Activated T-cell treated with anti-CD3 and anti-CD28 coated beads for 24 hours (primary cell): ENCODE data around the gene CTNNA3.

ENCODE experiments used
- DNase-seq: peaks from one replicate; pipeline ENCODE4 v3.0.0-alpha.2; 2020; ENCODE audit warnings: low read depth

Gene CTNNA3

DNA sequence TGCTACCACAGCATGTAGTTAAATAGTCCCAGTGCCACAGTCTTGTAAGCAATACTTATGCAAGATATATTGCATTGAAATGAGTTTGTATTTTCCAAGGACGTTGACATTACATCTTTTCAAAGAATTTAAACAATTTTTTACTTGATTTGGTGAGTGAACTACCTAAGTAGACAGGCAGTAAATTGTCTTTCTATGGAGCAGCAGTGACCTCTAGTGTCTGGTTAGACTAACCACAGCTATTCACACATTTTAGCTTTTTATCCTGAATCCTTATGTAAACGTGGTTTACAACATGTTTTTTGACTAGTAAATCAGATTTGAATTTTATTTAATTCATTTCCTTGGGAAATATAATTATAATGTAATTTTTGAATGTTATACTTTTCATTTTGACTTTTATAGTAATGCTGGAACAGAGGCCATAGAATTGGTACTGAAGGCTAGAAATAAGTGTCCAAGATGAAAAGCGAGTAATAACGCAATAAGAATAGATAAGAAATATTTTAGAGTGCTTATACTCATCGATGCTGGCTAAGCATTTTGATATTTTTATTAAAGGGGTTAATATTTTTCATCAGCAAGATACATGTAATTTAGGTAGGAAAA is 764.6 kb downstream of the CTNNA3 start:
- DNase-seq: no peak

DNA sequence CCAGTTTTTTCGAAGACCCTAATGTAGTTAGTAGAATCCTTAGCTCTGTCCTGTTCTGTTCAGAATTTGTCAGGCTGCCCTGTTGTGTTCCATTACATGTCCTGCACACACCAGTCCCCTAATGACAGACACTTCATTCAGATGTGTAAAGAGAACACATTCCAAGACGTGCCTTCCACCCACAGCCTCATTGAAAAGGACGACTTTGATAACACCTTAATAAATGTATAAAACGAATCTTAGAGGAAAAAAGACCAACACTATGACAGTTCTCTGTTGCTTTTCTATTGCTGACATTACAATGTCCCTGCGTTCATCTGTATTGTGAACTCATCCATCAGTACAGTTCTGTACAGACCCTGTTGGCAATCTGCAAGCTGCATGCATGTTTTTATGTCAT is 766.6 kb downstream of the CTNNA3 start:
- DNase-seq: no peak

DNA sequence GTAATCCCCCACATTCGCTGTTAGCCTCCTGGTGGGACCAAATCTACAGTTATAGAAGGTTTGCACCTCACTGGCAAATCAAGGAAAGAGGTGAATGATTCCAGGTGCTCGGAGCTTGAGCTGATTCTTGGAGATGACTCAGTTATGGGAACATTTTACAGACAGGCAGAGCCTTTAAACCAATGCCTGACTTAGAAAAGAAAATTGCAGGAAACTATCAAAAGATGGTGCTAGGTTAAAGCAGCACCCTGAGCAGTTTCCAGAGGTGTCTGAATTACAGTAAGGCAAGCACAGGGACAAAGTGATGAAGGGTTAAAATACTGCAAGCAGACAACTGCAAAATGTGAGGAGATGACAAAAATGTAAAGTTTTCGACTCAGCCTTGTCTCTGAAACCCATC is 767.2 kb downstream of the CTNNA3 start:
- DNase-seq: no peak

DNA sequence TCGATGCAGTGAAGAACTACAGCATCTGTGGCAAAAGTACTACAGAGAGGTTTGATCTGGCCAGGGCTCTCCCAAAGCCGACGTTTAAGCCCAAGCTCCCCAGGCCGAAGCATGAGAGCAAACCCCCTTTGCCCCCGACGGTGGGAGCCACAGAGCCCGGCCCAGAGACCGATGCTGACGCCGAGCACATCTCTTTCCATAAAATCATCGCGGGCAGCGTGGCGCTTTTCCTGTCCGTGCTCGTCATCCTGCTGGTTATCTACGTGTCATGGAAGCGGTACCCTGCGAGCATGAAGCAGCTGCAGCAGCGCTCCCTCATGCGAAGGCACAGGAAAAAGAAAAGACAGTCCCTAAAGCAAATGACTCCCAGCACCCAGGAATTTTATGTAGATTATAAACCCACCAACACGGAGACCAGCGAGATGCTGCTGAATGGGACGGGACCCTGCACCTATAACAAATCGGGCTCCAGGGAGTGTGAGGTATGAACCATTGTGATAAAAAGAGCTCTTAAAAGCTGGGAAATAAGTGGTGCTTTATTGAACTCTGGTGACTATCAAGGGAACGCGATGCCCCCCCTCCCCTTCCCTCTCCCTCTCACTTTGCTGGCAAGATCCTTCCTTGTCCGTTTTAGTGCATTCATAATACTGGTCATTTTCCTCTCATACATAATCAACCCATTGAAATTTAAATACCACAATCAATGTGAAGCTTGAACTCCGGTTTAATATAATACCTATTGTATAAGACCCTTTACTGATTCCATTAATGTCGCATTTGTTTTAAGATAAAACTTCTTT is 767.8 kb downstream of the CTNNA3 start:
- no peak for DNase-seq

DNA sequence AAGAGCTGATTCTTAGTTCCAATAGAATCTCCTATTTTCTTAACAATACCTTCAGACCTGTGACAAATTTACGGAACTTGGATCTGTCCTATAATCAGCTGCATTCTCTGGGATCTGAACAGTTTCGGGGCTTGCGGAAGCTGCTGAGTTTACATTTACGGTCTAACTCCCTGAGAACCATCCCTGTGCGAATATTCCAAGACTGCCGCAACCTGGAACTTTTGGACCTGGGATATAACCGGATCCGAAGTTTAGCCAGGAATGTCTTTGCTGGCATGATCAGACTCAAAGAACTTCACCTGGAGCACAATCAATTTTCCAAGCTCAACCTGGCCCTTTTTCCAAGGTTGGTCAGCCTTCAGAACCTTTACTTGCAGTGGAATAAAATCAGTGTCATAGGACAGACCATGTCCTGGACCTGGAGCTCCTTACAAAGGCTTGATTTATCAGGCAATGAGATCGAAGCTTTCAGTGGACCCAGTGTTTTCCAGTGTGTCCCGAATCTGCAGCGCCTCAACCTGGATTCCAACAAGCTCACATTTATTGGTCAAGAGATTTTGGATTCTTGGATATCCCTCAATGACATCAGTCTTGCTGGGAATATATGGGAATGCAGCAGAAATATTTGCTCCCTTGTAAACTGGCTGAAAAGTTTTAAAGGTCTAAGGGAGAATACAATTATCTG is 768.6 kb downstream of the CTNNA3 start:
- DNase-seq: no peak

DNA sequence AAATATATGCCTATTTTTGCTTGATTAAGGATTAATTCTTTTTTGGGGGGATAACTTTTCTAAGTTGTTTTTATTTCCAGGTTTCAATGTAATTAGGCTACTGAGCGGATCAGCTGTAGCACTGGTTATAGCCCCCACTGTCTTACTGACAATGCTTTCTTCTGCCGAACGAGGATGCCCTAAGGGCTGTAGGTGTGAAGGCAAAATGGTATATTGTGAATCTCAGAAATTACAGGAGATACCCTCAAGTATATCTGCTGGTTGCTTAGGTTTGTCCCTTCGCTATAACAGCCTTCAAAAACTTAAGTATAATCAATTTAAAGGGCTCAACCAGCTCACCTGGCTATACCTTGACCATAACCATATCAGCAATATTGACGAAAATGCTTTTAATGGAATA is 769.2 kb downstream of the CTNNA3 start:
- DNase-seq: no peak

DNA sequence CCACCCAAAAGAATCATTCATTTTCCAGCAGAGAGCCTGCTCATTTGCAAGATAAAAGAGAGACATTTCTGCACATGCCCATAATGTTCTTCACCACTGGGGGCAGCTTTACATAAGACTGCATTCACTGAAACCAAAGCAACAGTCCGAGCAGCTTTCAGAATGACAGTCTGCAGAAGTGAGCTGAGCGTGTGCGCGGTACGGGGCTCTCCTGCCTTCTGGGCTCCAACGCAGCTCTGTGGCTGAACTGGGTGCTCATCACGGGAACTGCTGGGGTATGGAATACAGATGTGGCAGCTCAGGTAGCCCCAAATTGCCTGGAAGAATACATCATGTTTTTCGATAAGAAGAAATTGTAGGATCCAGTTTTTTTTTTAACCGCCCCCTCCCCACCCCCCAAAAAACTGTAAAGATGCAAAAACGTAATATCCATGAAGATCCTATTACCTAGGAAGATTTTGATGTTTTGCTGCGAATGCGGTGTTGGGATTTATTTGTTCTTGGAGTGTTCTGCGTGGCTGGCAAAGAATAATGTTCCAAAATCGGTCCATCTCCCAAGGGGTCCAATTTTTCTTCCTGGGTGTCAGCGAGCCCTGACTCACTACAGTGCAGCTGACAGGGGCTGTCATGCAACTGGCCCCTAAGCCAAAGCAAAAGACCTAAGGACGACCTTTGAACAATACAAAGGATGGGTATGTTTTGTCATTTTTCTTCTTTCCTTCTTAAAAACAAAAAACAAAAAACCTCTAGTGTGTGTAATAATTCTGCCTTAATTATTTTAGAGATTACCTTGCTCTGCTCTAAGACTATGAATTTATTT is 769.9 kb downstream of the CTNNA3 start, which contains the start of gene LRRTM3:
Gene LRRTM3 (plus strand): TSS at position 141 of the 820 bp plus-strand sequence.
- peak; percentile 6 for DNase-seq

DNA sequence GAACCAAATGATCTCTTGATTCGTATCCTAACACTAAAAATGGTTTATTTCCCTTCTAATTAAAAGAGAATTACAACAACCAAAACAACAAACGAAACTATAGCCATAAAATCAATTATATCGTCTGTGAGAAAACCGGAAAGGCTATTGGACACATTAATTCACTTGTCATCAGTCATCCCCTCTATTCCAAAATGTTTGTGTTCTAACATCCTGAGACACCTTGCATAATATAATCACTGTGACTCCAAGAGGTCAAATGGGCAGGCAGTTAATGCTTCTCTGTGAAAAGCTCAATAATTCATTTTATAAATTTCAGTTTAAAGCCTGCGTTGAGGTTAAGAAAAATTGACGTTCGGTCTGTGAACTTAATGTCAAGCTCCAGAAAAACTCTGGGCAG is 770.6 kb downstream of the CTNNA3 start:
- DNase-seq: no peak

DNA sequence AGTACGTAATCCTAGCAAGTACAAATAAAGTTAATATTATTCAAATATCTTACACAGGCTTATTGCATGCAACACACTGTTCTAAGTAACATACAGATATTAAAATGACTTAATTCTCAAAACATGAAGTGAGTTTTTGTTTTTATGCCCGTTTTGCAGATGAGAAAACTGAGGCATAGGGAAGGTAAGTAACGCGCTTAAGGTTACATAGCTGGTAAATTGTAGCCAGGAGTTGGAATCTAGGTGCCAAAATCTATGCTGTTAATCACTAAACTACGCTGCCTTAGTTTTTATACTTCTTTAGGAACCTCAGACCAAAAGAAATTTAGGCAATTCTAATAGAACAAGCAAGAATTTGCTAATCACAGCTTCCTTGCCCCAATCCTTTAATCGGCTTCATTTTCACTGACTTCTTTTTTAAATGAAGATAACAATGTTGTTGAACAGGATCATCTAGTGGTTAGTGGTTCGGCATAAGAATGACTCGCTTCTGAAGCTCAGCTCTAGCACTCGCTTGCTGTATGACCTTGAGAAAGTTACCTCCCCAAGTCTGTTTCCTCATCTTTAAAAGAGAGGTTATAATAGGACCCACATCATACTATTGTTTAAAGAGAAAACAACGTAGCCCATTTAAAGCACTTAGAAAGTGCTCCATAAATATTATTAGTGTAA is 771.2 kb downstream of the CTNNA3 start:
- no peak for DNase-seq

DNA sequence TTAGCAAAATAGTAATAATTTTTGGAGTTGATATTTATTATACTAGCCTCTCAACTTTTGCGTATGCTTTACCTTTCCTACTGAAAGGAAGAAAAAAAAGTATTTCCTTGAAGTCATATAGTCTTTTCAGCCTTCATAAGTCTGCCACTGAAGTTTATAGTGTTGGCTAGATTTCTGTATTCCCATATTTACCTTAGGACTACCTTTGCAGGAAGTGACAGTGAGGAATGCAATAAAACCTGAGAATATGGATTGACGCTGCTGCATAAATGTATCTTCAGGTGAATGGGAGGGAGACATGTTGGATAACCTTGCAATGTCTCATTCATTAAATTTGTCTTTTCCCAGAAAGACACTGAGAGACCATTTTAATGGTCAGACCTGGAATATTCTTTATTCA is 776.7 kb downstream of the CTNNA3 start:
- no peak for DNase-seq

DNA sequence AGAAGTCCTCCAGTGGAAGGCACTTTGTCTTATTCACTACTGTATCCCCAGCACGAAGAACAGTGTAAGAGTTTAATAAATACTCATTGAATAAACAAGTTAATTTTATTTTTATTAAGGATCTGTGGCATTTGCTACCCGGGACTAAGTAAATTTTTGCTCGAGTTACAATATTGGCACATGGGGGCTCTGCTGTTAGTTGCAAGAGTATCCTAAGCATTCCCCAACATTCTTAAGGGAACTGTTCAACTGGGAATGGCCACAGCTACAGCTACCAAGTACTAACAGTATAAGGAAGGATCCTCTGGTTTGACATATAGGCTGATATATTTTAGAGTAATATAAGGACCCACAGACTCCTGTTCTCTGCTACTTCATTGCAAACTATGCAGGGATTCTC is 778.9 kb downstream of the CTNNA3 start:
- DNase-seq: no peak

DNA sequence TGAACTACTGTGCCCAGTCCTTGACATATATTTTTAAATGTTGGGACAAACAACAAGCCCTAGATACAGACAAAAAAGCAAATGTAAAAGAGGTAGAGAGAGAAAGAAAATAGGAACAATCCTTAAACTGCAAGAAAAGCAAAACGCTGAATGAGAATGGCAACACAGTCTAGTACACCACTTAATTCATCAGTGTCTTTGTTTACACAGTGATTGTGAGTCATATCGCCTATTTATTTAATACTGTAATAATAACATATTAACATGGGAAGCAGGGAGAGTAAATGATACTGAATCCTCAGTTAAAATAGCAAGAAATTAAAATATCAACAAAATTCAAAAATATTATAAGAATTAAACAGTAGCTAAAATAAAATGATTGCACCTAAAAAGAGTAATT is 780.0 kb downstream of the CTNNA3 start:
- no peak for DNase-seq

DNA sequence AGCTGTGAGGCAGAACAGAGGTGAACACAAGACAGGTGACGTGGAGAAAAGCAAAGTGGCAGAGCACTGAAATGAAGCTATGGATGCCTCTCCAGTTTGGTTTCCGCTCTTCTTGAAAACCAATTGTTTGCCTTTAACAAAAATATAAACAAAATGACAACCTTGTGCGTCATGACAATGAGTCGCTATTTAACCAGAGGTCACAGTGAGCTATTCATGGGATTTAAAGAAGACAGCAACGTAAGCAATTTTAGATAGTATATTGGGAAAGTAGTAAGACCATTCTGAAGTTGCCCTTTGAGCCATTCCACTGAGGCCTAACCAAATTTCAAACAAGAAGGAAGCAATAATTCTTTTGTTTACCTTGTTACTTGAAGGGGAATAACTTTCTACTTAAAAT is 785.3 kb downstream of the CTNNA3 start:
- no peak for DNase-seq

DNA sequence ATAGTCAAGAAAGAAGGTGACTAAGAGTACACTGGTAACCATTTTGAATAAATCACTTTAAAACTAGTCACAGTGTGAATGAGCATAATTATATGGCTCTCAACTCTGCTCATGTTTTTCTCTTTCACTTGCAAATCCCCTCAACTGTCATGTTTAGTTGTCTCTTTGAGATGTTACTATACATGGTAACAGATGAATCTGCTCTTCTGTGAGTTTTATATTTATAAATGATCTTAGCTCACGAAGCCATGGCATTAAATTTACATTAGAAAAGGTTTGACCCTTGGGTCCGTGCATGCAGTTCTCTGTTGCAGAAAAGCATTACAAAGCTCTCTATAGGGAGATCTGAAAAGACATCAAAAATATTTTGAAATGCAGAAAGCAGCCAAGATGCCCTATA is 803.1 kb downstream of the CTNNA3 start:
- DNase-seq: no peak

DNA sequence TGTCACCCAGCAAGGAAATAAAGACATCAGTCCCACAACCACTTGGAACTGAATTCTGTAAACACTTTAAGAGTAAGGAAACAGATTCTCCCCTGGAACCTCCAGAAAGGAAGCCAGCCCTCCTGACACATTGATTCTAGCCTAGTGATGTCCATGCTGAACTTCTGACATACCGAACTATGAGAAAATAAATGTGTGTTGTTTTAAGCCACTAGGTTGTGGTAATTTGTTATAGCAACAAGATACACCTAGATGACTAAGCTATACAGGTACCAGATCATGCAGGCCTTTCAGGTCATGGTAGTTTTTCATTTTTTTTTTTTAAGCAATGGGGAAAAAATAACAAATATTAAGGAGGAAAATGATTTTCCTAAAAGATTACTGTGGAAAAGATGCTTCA is 807.8 kb downstream of the CTNNA3 start:
- DNase-seq: no peak

DNA sequence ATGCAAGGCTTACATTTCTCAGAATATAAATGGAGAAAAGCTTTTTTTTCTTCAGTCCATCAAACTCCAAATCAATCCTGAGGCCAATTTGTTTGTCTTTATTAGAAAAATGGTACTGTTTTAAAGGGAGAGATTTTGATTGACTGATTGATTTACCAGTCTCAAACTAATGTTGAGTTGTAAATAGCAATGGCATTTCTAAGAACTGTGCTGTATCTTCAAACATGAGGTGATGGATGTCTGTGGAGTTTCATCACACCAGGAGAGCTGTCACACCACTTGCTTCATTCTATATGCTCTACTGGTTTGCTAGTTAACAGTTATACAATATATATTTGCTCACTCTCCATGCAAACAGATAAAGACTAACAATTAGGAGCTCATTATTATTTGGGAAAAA is 809.1 kb downstream of the CTNNA3 start:
- DNase-seq: no peak

DNA sequence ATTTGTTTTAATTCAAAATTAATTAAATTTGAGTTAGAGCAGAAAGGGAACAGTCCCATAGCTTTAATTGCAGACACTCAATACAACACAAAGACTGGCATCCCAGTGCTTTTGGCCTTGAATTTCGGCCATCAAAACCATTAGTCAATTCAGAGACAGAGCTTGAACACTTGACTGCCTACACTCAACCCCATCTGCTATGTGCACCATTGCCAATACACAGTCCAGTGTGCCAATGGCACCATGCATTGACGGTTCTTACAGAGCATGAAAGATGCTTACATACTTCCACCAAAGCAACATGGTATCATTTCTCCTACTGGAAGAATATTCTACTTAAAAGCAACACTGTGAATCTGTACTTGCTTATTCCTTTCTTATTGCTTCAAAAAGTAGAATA is 813.7 kb downstream of the CTNNA3 start:
- DNase-seq: no peak

DNA sequence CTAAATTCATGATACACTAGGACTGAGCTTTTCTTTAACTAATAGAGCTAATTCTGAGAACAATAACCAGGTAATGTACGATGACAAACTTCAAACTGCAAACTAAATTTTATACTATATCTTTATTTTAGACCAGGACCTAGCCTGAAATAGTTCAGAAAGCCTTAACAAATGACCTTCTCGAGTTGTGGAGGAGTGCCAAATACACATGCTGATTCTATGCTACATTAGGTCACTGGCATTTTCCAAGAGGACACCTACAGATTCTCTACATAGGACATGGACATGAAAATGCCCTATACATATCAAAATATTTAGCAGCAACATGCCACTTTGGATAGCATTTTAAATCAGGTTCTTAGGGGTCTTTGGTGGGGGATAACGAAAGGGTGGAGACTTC is 814.2 kb downstream of the CTNNA3 start:
- DNase-seq: no peak

DNA sequence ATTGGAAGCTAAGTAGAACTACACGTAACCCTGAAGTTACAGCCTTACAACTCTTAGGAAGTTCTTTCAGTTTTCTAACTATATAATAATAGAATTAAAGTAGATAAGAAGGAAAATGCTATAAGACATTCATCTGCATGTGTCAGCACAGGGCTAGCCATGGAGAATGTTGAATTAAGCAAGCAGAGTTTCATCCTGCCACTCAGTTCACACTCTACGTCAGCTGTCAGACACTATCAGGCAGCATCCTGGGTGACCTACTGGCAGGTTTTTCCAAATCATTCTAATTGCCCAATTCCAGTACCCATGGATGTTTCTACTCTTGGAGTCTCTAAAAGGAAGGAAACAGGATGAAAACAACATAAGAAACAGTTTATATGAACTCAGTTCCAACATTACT is 815.2 kb downstream of the CTNNA3 start:
- DNase-seq: no peak

DNA sequence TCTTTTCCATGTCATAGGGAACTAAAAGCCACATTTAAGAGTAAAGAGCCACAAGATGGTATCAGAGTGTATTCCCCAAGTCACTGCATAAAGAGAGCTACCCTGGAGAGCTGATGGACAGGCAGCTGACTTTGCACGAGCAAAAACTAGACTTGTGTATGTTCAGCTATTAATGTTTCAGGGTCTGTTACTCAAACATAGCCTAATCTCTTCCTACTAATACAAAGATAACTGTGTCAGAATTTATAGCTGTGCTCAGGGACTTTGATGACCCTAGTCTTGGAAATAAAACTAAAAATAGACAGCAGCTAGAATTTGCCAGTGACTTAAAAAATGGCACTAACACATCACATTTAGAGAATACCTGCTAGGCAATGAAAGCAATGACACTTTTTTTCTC is 815.7 kb downstream of the CTNNA3 start:
- no peak for DNase-seq

DNA sequence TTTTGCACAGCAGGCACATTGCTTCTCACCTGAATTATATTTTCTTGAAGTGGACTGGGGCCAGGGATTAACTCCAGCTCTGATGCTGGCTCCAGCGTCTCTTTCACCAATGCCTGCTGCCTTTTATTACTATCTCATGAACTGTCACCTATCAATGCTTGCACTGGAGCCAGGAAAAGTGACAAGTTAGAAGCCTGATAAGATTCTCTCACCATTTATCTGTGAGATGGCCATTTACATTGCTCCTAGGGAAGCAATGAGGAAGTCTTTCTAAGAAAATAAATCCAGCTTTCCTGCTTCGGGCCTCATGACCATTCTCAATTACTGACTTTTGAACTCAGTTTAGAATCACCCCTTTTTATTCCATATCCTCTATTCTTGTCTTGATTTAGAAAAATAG is 818.6 kb downstream of the CTNNA3 start:
- no peak for DNase-seq

DNA sequence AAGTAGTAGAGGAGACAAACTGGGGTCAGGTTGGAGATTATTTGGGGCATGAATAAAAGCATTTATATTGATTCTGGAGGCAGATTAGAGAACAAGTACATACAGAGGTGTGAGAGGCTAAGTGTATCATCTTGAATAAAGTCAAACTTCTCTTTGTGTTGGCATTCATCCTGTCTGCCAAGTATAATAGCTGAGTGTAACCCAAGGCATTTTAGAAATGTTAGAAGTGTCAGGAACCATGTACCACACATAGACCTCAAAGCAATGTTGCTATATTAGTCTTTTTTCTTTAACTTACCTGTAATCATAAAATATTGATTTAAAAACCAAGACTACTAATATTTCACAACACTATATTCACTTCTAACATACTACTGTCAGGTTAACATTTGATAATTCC is 826.4 kb downstream of the CTNNA3 start:
- DNase-seq: no peak
